Activated T-helper 1 cell treated with anti-CD3 and anti-CD28 coated beads, Interleukin-12 subunit alpha, Interleukin-12 subunit beta, Interleukin-2, Interleukin-4 antibody, amounts not matched to agents 30 ng/mL and 10 ng/mL and 1 ng/mL, durations not matched to agents 14 hours and 24 hours and 36 hours (primary cell): Measurements from ENCODE around the gene DPYD. TPM values are rescaled to one million over a fixed set of nuclear protein-coding genes. Genes with fewer than 3 reads are reported as not detected.

Source experiments
- DNase-seq: peaks from one replicate; pipeline ENCODE4 v3.0.0; 2021; ENCODE audit warnings: low spot score
- H3K27ac Mint-ChIP-seq: one replicate; pipeline ENCODE4 v1.8.0; 2021; ENCODE audit warnings: mild to moderate bottlenecking, mixed read lengths
- H3K27me3 Mint-ChIP-seq: one replicate; pipeline ENCODE4 v1.8.0; 2022; ENCODE audit warnings: mild to moderate bottlenecking, moderate library complexity, mixed read lengths; ENCODE audit not compliant: insufficient read depth
- H3K36me3 Mint-ChIP-seq: one replicate; pipeline ENCODE4 v1.8.0; 2021; ENCODE audit warnings: low read depth, mixed read lengths
- H3K4me1 Mint-ChIP-seq: one replicate; pipeline ENCODE4 v1.8.0; 2021; ENCODE audit warnings: low read depth, mixed read lengths
- H3K4me3 Mint-ChIP-seq: one replicate; pipeline ENCODE4 v1.8.0; 2021; ENCODE audit warnings: mild to moderate bottlenecking, moderate library complexity, mixed read lengths
- H3K9me3 Mint-ChIP-seq: one replicate; pipeline ENCODE4 v1.8.0; 2021; ENCODE audit warnings: mixed read lengths
- intact Hi-C: fragments of 100-400 bp; cut with micrococcal nuclease; formaldehyde crosslinking; loops from one replicate; pipeline ENCODE4 v1.15.1; 2024
- total RNA-seq: library from RNA; stranded (reverse); gene quantifications from 2 replicates; pipeline ENCODE4 v1.2.3, GENCODE V29; 2022

The DPYD gene
- total RNA-seq, 1 donor from 2014 or later, result 16.2 TPM

- Mint-ChIP-seq H3K36me3 (peaks cover 6% of the 10 kb centered on the region), H3K4me3 (no peak overlapping the region), H3K27me3 (no peaks in the 10 kb centered on the region), H3K27ac (no peak overlapping the region), H3K4me1 (no peaks in the 10 kb centered on the region), H3K9me3 (no peaks in the 10 kb centered on the region)
- intact Hi-C loops, result no loop called here
- no peak for DNase-seq
Measured at GRCh38 chr1:97685360-97685759, 235.5 kb downstream of the DPYD start.

DNA sequence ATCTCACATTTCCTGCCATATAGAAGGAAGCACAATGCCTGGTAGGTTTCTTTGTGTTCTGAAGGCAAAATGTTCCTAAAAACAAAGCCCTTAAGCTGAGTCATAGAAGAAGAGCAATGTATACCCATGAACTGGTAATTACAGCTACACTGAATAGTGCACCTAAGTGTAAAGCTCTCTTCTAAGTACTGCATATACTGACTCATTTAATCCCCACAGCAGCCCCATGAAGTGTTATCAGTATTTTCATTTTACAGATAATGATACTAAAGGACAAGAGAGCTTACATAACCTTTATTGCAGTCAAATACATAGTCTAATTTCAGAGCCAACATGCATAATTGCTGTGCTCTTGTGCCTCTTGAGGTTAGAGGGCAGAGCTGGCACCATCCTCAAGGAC is 239.9 kb downstream of the DPYD start:
- no peaks in the 10 kb centered on the region for H3K9me3 Mint-ChIP-seq
- no peak overlapping the region for H3K27ac Mint-ChIP-seq
- no peak overlapping the region for H3K4me3 Mint-ChIP-seq
- H3K36me3 Mint-ChIP-seq, result peaks cover 4% of the 10 kb centered on the region
- intact Hi-C loops, result no loop called here
- no peak for DNase-seq
- H3K27me3 Mint-ChIP-seq, result no peaks in the 10 kb centered on the region
- no peaks in the 10 kb centered on the region for H3K4me1 Mint-ChIP-seq

GRCh38 chr1:97680470-97680869 is 240.4 kb downstream of the DPYD start:
- H3K9me3 Mint-ChIP-seq, result no peaks in the 10 kb centered on the region
- intact Hi-C loops, result no loop called here

DNA sequence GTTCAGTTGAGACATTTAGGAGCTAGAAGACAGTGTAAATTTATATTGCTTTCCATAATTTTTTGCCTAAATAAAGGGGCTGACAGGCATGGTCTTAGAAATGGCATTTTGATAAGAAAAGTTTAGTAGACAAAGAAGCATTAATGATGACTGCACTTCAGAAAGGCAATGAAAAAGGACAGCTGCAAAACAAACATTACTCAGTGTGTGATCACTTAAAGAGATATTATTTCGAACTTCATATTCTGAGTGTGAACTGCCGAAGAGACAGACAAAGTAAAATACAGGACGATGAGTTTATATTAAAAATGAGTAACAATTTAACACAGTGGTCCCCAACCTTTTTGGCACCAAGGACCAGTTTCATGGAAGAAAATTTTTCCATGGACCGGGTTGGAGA is 243.1 kb downstream of the DPYD start:
- Mint-ChIP-seq H3K4me3 (no peak overlapping the region), H3K4me1 (no peaks in the 10 kb centered on the region), H3K9me3 (no peaks in the 10 kb centered on the region), H3K27ac (no peak overlapping the region), H3K36me3 (no peaks in the 10 kb centered on the region), H3K27me3 (no peaks in the 10 kb centered on the region)
- DNase-seq, result no peak
- intact Hi-C loops, result no loop called here

More at GRCh38 chr1:97680470-97680869, 240.4 kb downstream of the DPYD start:
- no peaks in the 10 kb centered on the region for H3K4me1 Mint-ChIP-seq
- DNase-seq, result no peak
- peaks cover under 1% of the 10 kb centered on the region for H3K36me3 Mint-ChIP-seq
- H3K27me3 Mint-ChIP-seq, result no peaks in the 10 kb centered on the region
- H3K4me3 Mint-ChIP-seq, result no peak overlapping the region
- no peak overlapping the region for H3K27ac Mint-ChIP-seq

- no peak overlapping the region for H3K27ac Mint-ChIP-seq
- H3K4me1 Mint-ChIP-seq, result no peaks in the 10 kb centered on the region
- no peak for DNase-seq
- intact Hi-C loops, result no loop called here
- H3K27me3 Mint-ChIP-seq, result no peaks in the 10 kb centered on the region
- H3K9me3 Mint-ChIP-seq, result no peaks in the 10 kb centered on the region
- H3K36me3 Mint-ChIP-seq, result no peaks in the 10 kb centered on the region
- H3K4me3 Mint-ChIP-seq, result no peak overlapping the region
Measured at GRCh38 chr1:97674517-97674916, 246.3 kb downstream of the DPYD start.

GRCh38 chr1:97668945-97669344 is 251.9 kb downstream of the DPYD start:
- no peaks in the 10 kb centered on the region for H3K4me1 Mint-ChIP-seq
- intact Hi-C loops, result loop anchor here (1.0 kb wide), 2 partner anchors 151 to 382 kb away; no protein-coding TSS in a partner anchor
- no peak overlapping the region for H3K4me3 Mint-ChIP-seq
- H3K36me3 Mint-ChIP-seq, result no peaks in the 10 kb centered on the region
- H3K27me3 Mint-ChIP-seq, result no peaks in the 10 kb centered on the region
- no peaks in the 10 kb centered on the region for H3K9me3 Mint-ChIP-seq
- no peak overlapping the region for H3K27ac Mint-ChIP-seq
- DNase-seq, result no peak

- Mint-ChIP-seq H3K9me3 (no peaks in the 10 kb centered on the region), H3K4me3 (no peak overlapping the region), H3K4me1 (no peaks in the 10 kb centered on the region), H3K27me3 (no peaks in the 10 kb centered on the region), H3K27ac (no peak overlapping the region), H3K36me3 (no peaks in the 10 kb centered on the region)
- intact Hi-C loops, result no loop called here
- no peak for DNase-seq
Measured at GRCh38 chr1:97660431-97661105, 260.3 kb downstream of the DPYD start.

GRCh38 chr1:97654876-97655585 is 265.8 kb downstream of the DPYD start:
- Mint-ChIP-seq H3K4me1 (no peaks in the 10 kb centered on the region), H3K36me3 (no peaks in the 10 kb centered on the region), H3K27me3 (no peaks in the 10 kb centered on the region), H3K27ac (no peak overlapping the region), H3K9me3 (no peaks in the 10 kb centered on the region), H3K4me3 (no peak overlapping the region)
- no peak for DNase-seq
- intact Hi-C loops, result no loop called here

GRCh38 chr1:97651250-97651649 is 269.6 kb downstream of the DPYD start:
- DNase-seq, result no peak
- H3K4me1 Mint-ChIP-seq, result no peaks in the 10 kb centered on the region
- no peak overlapping the region for H3K27ac Mint-ChIP-seq
- peaks cover under 1% of the 10 kb centered on the region for H3K36me3 Mint-ChIP-seq
- no peak overlapping the region for H3K4me3 Mint-ChIP-seq
- peaks cover 6% of the 10 kb centered on the region for H3K9me3 Mint-ChIP-seq
- H3K27me3 Mint-ChIP-seq, result no peaks in the 10 kb centered on the region
- intact Hi-C loops, result no loop called here

GRCh38 chr1:97649591-97649990 is 271.2 kb downstream of the DPYD start:
- Mint-ChIP-seq H3K4me3 (no peak overlapping the region), H3K9me3 (peaks cover 13% of the 10 kb centered on the region), H3K27me3 (no peaks in the 10 kb centered on the region), H3K27ac (no peak overlapping the region), H3K36me3 (peaks cover 1% of the 10 kb centered on the region), H3K4me1 (no peaks in the 10 kb centered on the region)
- intact Hi-C loops, result no loop called here
- DNase-seq, result no peak

DNA sequence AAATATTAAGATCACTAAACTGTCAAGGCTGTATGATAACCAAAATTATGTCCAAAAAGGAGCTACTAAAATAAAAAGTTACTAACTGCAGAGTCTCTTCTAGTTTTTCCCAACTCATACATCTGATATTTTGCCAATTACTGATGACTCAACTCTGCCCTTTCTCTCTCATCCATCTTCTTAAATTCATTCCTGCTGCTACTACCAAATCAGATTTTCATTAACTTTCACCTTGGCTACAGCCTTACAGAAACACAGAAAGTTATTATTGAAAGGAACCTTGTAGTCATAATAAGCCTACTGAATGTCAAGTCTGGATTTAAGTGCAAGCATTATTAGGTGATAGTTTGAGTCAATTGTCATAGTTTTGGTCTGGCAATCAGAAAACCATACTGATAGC is 273.1 kb downstream of the DPYD start:
- H3K4me1 Mint-ChIP-seq, result no peaks in the 10 kb centered on the region
- H3K27ac Mint-ChIP-seq, result no peak overlapping the region
- intact Hi-C loops, result no loop called here
- no peaks in the 10 kb centered on the region for H3K27me3 Mint-ChIP-seq
- peaks cover 1% of the 10 kb centered on the region for H3K36me3 Mint-ChIP-seq
- no peak overlapping the region for H3K4me3 Mint-ChIP-seq
- DNase-seq, result no peak
- H3K9me3 Mint-ChIP-seq, result peaks cover 13% of the 10 kb centered on the region

- peaks cover 5% of the 10 kb centered on the region for H3K4me1 Mint-ChIP-seq
- no peaks in the 10 kb centered on the region for H3K27me3 Mint-ChIP-seq
- peaks cover 17% of the 10 kb centered on the region for H3K9me3 Mint-ChIP-seq
- intact Hi-C loops, result no loop called here
- peaks cover 1% of the 10 kb centered on the region for H3K36me3 Mint-ChIP-seq
- no peak for DNase-seq
- H3K4me3 Mint-ChIP-seq, result no peak overlapping the region
- H3K27ac Mint-ChIP-seq, result no peak overlapping the region
Measured at GRCh38 chr1:97646071-97646470, 274.8 kb downstream of the DPYD start.

- no peak for DNase-seq
- Mint-ChIP-seq H3K9me3 (peaks cover 5% of the 10 kb centered on the region), H3K27ac (no peak overlapping the region), H3K27me3 (no peaks in the 10 kb centered on the region), H3K36me3 (no peaks in the 10 kb centered on the region), H3K4me3 (no peak overlapping the region), H3K4me1 (peaks cover 5% of the 10 kb centered on the region)
- intact Hi-C loops, result no loop called here
Measured at GRCh38 chr1:97640677-97641076, 280.2 kb downstream of the DPYD start.
